Measurements from ENCODE around the gene NPTXR.

NPTXR gene

GRCh38 chr22:38868886-38869381, 25.1 kb upstream of the NPTXR start:
- DNase-seq (ENCODE audit: low spot score): peak; percentile 60
- ChIA-PET POLR2A (ENCODE audit: low non-redundant PET) (no interaction called here), CTCF (interaction anchor here (0.6 to 1.8 kb wide), 11 partner anchors 9 to 291 kb away, joined by 3 to 11 read pairs (median 3); no protein-coding TSS in a partner anchor)
- TF ChIP-seq CTCF (conservative IDR thresholded peaks at IDR 0.05; ENCODE audit: low read depth): peak; percentile 88
- H3K27ac ChIP-seq: no peak overlapping the region

- TF ChIP-seq CTCF (conservative IDR thresholded peaks at IDR 0.05; ENCODE audit: low read depth): no peak
- POLR2A ChIA-PET (ENCODE audit: low non-redundant PET): no interaction called here
- CTCF ChIA-PET: interaction anchor here (0.6 to 1.8 kb wide), 6 partner anchors 12 to 659 kb away, joined by 3 to 11 read pairs (median 3); no protein-coding TSS in a partner anchor
- DNase-seq (ENCODE audit: low spot score): no peak
- H3K27ac ChIP-seq: 0 out of 2 replicates have a peak overlapping the region, but pooled peaks have one; percentile 15
Measured at GRCh38 chr22:38868286-38868721, 24.5 kb upstream of the NPTXR start.

GRCh38 chr22:38867471-38868285, 23.9 kb upstream of the NPTXR start:
- ChIA-PET CTCF (interaction anchor here (0.6 kb wide), 3 partner anchors 101 to 659 kb away, joined by 3 to 7 read pairs (median 3); no protein-coding TSS in a partner anchor), POLR2A (ENCODE audit: low non-redundant PET) (no interaction called here)
- DNase-seq (ENCODE audit: low spot score): no peak
- TF ChIP-seq CTCF (conservative IDR thresholded peaks at IDR 0.05; ENCODE audit: low read depth): no peak
- peak overlapping the region; percentile 15; the same call in 1 of the 2 replicates for H3K27ac ChIP-seq

- TF ChIP-seq CTCF (conservative IDR thresholded peaks at IDR 0.05; ENCODE audit: low read depth): no peak
- H3K27ac ChIP-seq: peak overlapping the region; percentile 15; the same call in 1 of the 2 replicates
- ChIA-PET CTCF (interaction anchor here (0.6 kb wide), 1 partner anchor 100 kb away, joined by 7 read pairs; no protein-coding TSS in a partner anchor), POLR2A (ENCODE audit: low non-redundant PET) (no interaction called here)
- no peak for DNase-seq (ENCODE audit: low spot score)
Measured at GRCh38 chr22:38867124-38867455, 23.3 kb upstream of the NPTXR start.

GRCh38 chr22:38866399-38867123, 22.7 kb upstream of the NPTXR start:
- ChIA-PET CTCF (no interaction called here), POLR2A (ENCODE audit: low non-redundant PET) (no interaction called here)
- DNase-seq (ENCODE audit: low spot score): no peak
- TF ChIP-seq CTCF (conservative IDR thresholded peaks at IDR 0.05; ENCODE audit: low read depth): no peak
- no peak overlapping the region for H3K27ac ChIP-seq

- POLR2A ChIA-PET (ENCODE audit: low non-redundant PET): no interaction called here
Measured at GRCh38 chr22:38866024-38866398, 22.2 kb upstream of the NPTXR start.

More at GRCh38 chr22:38866024-38866398, 22.2 kb upstream of the NPTXR start:
- TF ChIP-seq CTCF (conservative IDR thresholded peaks at IDR 0.05; ENCODE audit: low read depth): no peak
- no peak for DNase-seq (ENCODE audit: low spot score)
- H3K27ac ChIP-seq: no peak overlapping the region; the same call in 1 of the 2 replicates
- CTCF ChIA-PET: no interaction called here

Measured in RWPE1 (cell line).